CD4-positive, CD25-positive, alpha-beta regulatory T cell (primary cell): Measurements from ENCODE around the gene CYP27A1. TPM values are rescaled to one million over a fixed set of nuclear protein-coding genes. Genes with fewer than 3 reads are reported as not detected.

Source experiments
- ATAC-seq, 2 donors: fragments of 150-1000 bp; cut with Tn5 transposase; one replicate each; pipeline ENCODE4 v1.10.0; 2021; ENCODE audit warnings: low read depth in 2 of 2, moderate number of reproducible peaks in 2 of 2, moderate library complexity in 1 of 2
- DNase-seq, 3 donors: peaks; one replicate each; pipeline versions ENCODE4 v3.0.0 to v3.0.0-alpha.2; 2012 to 2022; ENCODE audit warnings: mixed read lengths in 1 of 3
- H3K27ac ChIP-seq: one replicate; pipeline ENCODE4 v1.7.0; 2013; ENCODE audit warnings: mild to moderate bottlenecking, low read length; ENCODE audit not compliant: insufficient read depth, poor library complexity, severe bottlenecking
- H3K27me3 ChIP-seq: one replicate; pipeline ENCODE4 v1.7.0; 2013; ENCODE audit warnings: low read length; ENCODE audit not compliant: control insufficient read depth, insufficient read depth
- H3K36me3 ChIP-seq: one replicate; pipeline ENCODE4 v1.7.0; 2013; ENCODE audit warnings: mild to moderate bottlenecking, low read length, moderate library complexity; ENCODE audit not compliant: control insufficient read depth, insufficient read depth
- H3K4me1 ChIP-seq: 2 replicates; pipeline ENCODE4 v1.7.0; 2013; ENCODE audit warnings: mild to moderate bottlenecking, low read length; ENCODE audit not compliant: insufficient read depth, control insufficient read depth, poor library complexity, severe bottlenecking
- H3K4me3 ChIP-seq: one replicate; pipeline ENCODE4 v1.7.0; 2013; ENCODE audit warnings: low read depth, mild to moderate bottlenecking, low read length, moderate library complexity
- H3K9me3 ChIP-seq, 2 experiments: 1 replicate in 1 of 2; 2 replicates in 1 of 2; pipeline ENCODE4 v1.7.0; 2013; ENCODE audit warnings: low read length in 2 of 2, mild to moderate bottlenecking in 1 of 2, moderate library complexity in 1 of 2; ENCODE audit not compliant: control insufficient read depth in 2 of 2
- H3K27ac Mint-ChIP-seq, 3 donors: one replicate each; pipeline ENCODE4 v1.8.0; 2020 to 2022; ENCODE audit warnings: mild to moderate bottlenecking in 3 of 3, mixed read lengths in 3 of 3, moderate library complexity in 2 of 3
- H3K27me3 Mint-ChIP-seq: one replicate; pipeline ENCODE4 v1.8.0; 2022; ENCODE audit warnings: mild to moderate bottlenecking, mixed read lengths
- H3K36me3 Mint-ChIP-seq: one replicate; pipeline ENCODE4 v1.8.0; 2020; ENCODE audit warnings: mixed read lengths
- H3K4me1 Mint-ChIP-seq, 4 donors: one replicate each; pipeline ENCODE4 v1.8.0; 2020 to 2022; ENCODE audit warnings: mixed read lengths in 4 of 4, mild to moderate bottlenecking in 1 of 4
- H3K4me3 Mint-ChIP-seq, 4 donors: one replicate each; pipeline ENCODE4 v1.8.0; 2020 to 2022; ENCODE audit warnings: mild to moderate bottlenecking in 4 of 4, mixed read lengths in 4 of 4, moderate library complexity in 3 of 4
- H3K9me3 Mint-ChIP-seq, 7 donors: one replicate each; pipeline ENCODE4 v1.8.0; 2020 to 2022; ENCODE audit warnings: mixed read lengths in 7 of 7, mild to moderate bottlenecking in 3 of 7, moderate library complexity in 2 of 7
- polyA plus RNA-seq, 4 donors: library from polyadenylated mRNA; unstranded; fragments of 300-500 nt; fragmentation: Illumina TruSeq; gene quantifications; one replicate each; pipeline ENCODE4 v1.2.3, GENCODE V29; 2021
- total RNA-seq: library from RNA; stranded (reverse); gene quantifications from one replicate; pipeline ENCODE4 v1.2.3, GENCODE V29; 2022

The CYP27A1 gene
- total and polyA plus RNA-seq, 5 donors from 2014 or later: 0.13 TPM; not detected in 4

- no peak for DNase-seq
- H3K36me3 Mint-ChIP-seq: no peaks in the 10 kb centered on the region
- Histone ChIP-seq H3K36me3 (no peaks in the 10 kb centered on the region), H3K27ac (no peak overlapping the region), H3K9me3 (no peaks in the 10 kb centered on the region), H3K27me3 (peaks cover 33% of the 10 kb centered on the region), H3K4me3 (no peak overlapping the region), H3K4me1 (peaks cover 17% of the 10 kb centered on the region)
- peaks cover 0 to 34% (median 11%) of the 10 kb centered on the region in 4 donors for H3K4me1 Mint-ChIP-seq
- H3K27ac Mint-ChIP-seq: no peak overlapping the region
- no peak overlapping the region for H3K4me3 Mint-ChIP-seq
- peaks cover 75% of the 10 kb centered on the region for H3K27me3 Mint-ChIP-seq
- no peak for ATAC-seq
- peaks cover 0 to 6% (median 0%) of the 10 kb centered on the region in 7 donors for H3K9me3 Mint-ChIP-seq
Measured at GRCh38 chr2:218857371-218858137, 75.6 kb downstream of the CYP27A1 start.

DNA sequence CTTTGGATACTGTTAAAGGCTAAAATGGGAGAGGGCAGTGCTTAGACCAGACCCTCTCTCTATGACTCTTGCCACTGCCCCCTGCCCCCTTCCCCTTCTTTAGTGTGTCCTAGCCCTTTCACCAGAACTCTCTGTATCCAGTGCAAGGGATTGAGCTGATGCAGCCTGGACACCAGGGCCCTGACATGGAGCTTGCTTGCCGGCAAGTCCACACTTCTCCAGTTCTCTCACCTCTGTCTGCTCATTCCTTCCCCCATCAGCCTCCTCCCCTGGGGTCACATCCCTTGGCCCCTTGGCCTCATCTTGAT, 76.1 kb downstream of the CYP27A1 start:
- Mint-ChIP-seq H3K4me3 (peak overlapping the region in 1 of 4 donors; percentile 46), H3K4me1 (peaks cover 0 to 34% (median 11%) of the 10 kb centered on the region in 4 donors), H3K36me3 (no peaks in the 10 kb centered on the region), H3K27ac (no peak overlapping the region), H3K9me3 (peaks cover 0 to 6% (median 0%) of the 10 kb centered on the region in 7 donors), H3K27me3 (peaks cover 78% of the 10 kb centered on the region)
- peaks cover 17% of the 10 kb centered on the region for H3K4me1 ChIP-seq
- H3K36me3 ChIP-seq: no peaks in the 10 kb centered on the region
- no peak overlapping the region for H3K27ac ChIP-seq
- DNase-seq (no peak), ATAC-seq (no peak)
- H3K27me3 ChIP-seq: peaks cover 34% of the 10 kb centered on the region
- no peaks in the 10 kb centered on the region for H3K9me3 ChIP-seq
- H3K4me3 ChIP-seq: no peak overlapping the region

- H3K9me3 ChIP-seq: no peaks in the 10 kb centered on the region
- no peak overlapping the region for H3K27ac ChIP-seq
- Mint-ChIP-seq H3K27ac (no peak overlapping the region), H3K4me1 (peaks cover 0 to 34% (median 11%) of the 10 kb centered on the region in 4 donors), H3K9me3 (peaks cover 0 to 6% (median 0%) of the 10 kb centered on the region in 7 donors), H3K4me3 (peak overlapping the region in 3 of 4 donors; percentile 40 to 81 (median 69)), H3K27me3 (peaks cover 82% of the 10 kb centered on the region), H3K36me3 (no peaks in the 10 kb centered on the region)
- no peak overlapping the region for H3K4me3 ChIP-seq
- ATAC-seq: no peak
- DNase-seq: no peak
- H3K36me3 ChIP-seq: no peaks in the 10 kb centered on the region
- H3K4me1 ChIP-seq: peaks cover 17% of the 10 kb centered on the region
- peaks cover 36% of the 10 kb centered on the region for H3K27me3 ChIP-seq
Measured at GRCh38 chr2:218858671-218859555, 77.0 kb downstream of the CYP27A1 start.

DNA sequence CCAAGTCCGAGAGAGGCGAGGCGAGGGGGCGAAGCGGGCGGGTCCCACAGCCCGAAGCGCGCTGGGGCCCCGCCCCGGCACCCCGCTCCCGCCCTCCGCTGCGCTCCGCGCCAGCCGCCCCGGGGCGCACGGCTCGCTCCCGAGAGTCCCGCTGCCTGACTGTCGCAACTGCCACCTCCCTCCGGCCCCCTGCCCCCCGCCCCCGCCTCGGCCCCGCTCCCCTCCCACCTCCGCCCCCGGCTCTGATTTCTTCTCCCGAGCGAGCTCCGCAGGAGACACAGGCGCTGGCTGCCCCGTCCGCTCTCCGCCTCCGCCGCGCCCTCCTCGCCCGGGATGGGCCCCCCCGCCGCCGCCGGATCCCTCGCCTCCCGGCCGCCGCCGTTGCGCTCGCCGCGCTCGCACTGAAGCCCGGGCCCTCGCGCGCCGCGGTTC, 77.6 kb downstream of the CYP27A1 start, which contains the start of gene WNT6:
Gene WNT6, plus strand, starts transcription at position 250 of the 432 bp plus-strand sequence. CDS start 233 bp downstream, outside the sequence.
- Histone ChIP-seq H3K4me3 (no peak within 1 kb of the TSS), H3K27me3 (peaks cover 33% of the 10 kb centered on the region), H3K36me3 (no peaks in the 10 kb centered on the region), H3K4me1 (peaks cover 17% of the 10 kb centered on the region), H3K27ac (no peak within 1 kb of the TSS), H3K9me3 (no peaks in the 10 kb centered on the region)
- Mint-ChIP-seq H3K27ac (peak within 1 kb of the TSS in 1 of 3 donors; percentile 26), H3K4me3 (peak within 1 kb of the TSS in 3 of 4 donors; percentile 40 to 81 (median 69)), H3K9me3 (peaks cover 0 to 6% (median 0%) of the 10 kb centered on the region in 7 donors), H3K36me3 (no peaks in the 10 kb centered on the region), H3K27me3 (peaks cover 83% of the 10 kb centered on the region), H3K4me1 (peaks cover 0 to 34% (median 11%) of the 10 kb centered on the region in 4 donors)
- ATAC-seq (peak in 1 of 2 donors; percentile 16), DNase-seq (no peak)

GRCh38 chr2:218859988-218860831, 78.3 kb downstream of the CYP27A1 start:
- Histone ChIP-seq H3K27me3 (peaks cover 33% of the 10 kb centered on the region), H3K27ac (no peak overlapping the region), H3K9me3 (no peaks in the 10 kb centered on the region), H3K4me1 (peaks cover 17% of the 10 kb centered on the region), H3K4me3 (no peak overlapping the region), H3K36me3 (no peaks in the 10 kb centered on the region)
- H3K27me3 Mint-ChIP-seq: peaks cover 81% of the 10 kb centered on the region
- DNase-seq (no peak), ATAC-seq (no peak)
- H3K4me1 Mint-ChIP-seq: peaks cover 0 to 34% (median 11%) of the 10 kb centered on the region in 4 donors
- H3K9me3 Mint-ChIP-seq: peaks cover 0 to 5% (median 0%) of the 10 kb centered on the region in 7 donors
- no peaks in the 10 kb centered on the region for H3K36me3 Mint-ChIP-seq
- H3K4me3 Mint-ChIP-seq: peak overlapping the region in 2 of 4 donors; percentile 64 to 74
- H3K27ac Mint-ChIP-seq: peak overlapping the region in 1 of 3 donors; percentile 26

DNA sequence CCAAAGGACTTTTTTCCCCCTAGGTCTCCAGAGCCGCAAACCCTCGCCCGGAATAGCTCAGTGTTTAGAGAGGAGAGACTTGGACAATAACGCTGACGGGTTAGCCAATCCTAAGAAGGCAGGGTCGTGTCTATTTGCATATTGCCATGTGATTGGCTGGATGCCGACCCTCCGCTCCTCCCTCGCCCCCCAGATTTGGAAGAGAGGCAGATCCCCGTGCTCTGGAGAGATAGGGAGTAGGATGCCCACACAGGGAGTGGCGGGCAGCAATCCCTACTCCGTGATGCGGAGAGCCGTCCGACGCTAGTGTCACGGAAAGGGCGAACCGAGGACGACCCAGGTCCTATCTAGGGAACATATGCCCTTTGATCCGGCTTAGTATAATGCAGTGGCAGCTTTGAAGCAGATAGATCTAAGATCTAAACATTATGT, 79.0 kb downstream of the CYP27A1 start:
- no peak overlapping the region for H3K4me3 ChIP-seq
- peaks cover 0 to 4% (median 0%) of the 10 kb centered on the region in 7 donors for H3K9me3 Mint-ChIP-seq
- DNase-seq: no peak

More for the DNA sequence above, 79.0 kb downstream of the CYP27A1 start:
- peak overlapping the region in 1 of 4 donors; percentile 50 for H3K4me3 Mint-ChIP-seq
- H3K9me3 ChIP-seq: no peaks in the 10 kb centered on the region
- no peak overlapping the region for H3K27ac ChIP-seq
- H3K4me1 ChIP-seq: peaks cover 17% of the 10 kb centered on the region
- H3K4me1 Mint-ChIP-seq: peaks cover 0 to 34% (median 11%) of the 10 kb centered on the region in 4 donors
- peaks cover 29% of the 10 kb centered on the region for H3K27me3 ChIP-seq
- H3K27ac Mint-ChIP-seq: no peak overlapping the region
- no peaks in the 10 kb centered on the region for H3K36me3 Mint-ChIP-seq
- ATAC-seq: no peak
- H3K27me3 Mint-ChIP-seq: peaks cover 74% of the 10 kb centered on the region
- H3K36me3 ChIP-seq: no peaks in the 10 kb centered on the region
